OCI-LY3 (cell line): ENCODE data around the gene SLC23A3.

Experiments
- CTCF ChIP-seq: fragments of 200-600, 300-600 bp; sonication (generic); IDR thresholded peaks from 2 replicates; pipeline ENCODE4 v1.5.1; 2014; ENCODE audit warnings: antibody characterized with exemption, low read length, low read depth
- EZH2phosphoT487 ChIP-seq: fragments of 200-600 bp; shearing (Covaris generic); IDR thresholded peaks from 2 replicates; pipeline ENCODE4 v1.6.1; 2018; ENCODE audit warnings: antibody characterized with exemption, mixed run types, low read depth

GRCh38 chr2:219216535-219216915 is 46.7 kb upstream of the SLC23A3 start:
- no peak for TF ChIP-seq CTCF
- TF ChIP-seq EZH2phosphoT487, result no peak
